Measurements from ENCODE around the gene LTO1.
"Not testable (repeated sequence)": the region's sequence is repeated elsewhere in the genome, so short reads cannot be mapped to it uniquely, and the experiment has no call there.

LTO1 gene

GRCh38 chr11:69700278-69701140, 25.4 kb upstream of the LTO1 start:
- no peak for TF ChIP-seq CTCF (IDR thresholded peaks at IDR 0.05; ENCODE audit: low read length, missing control alignments)
- DNase-seq (ENCODE audit: low read depth), result peak; percentile 72
- H3K4me3 ChIP-seq (replicated peaks; ENCODE audit: low read depth, low read length), result no peak overlapping the region

GRCh38 chr11:69699213-69699612, 24.1 kb upstream of the LTO1 start:
- DNase-seq (ENCODE audit: low read depth), result no peak
- no peak for TF ChIP-seq CTCF (IDR thresholded peaks at IDR 0.05; ENCODE audit: low read length, missing control alignments)
- H3K4me3 ChIP-seq (replicated peaks; ENCODE audit: low read depth, low read length), result no peak overlapping the region

- no peak for TF ChIP-seq CTCF (IDR thresholded peaks at IDR 0.05; ENCODE audit: low read length, missing control alignments)
These were observed 23.2 kb upstream of the LTO1 start for GRCh38 chr11:69698362-69698761.

GRCh38 chr11:69697861-69698260, 22.7 kb upstream of the LTO1 start:
- no peak for TF ChIP-seq CTCF (IDR thresholded peaks at IDR 0.05; ENCODE audit: low read length, missing control alignments)
- no peak for DNase-seq (ENCODE audit: low read depth)
- no peak overlapping the region for H3K4me3 ChIP-seq (replicated peaks; ENCODE audit: low read depth, low read length)

More at GRCh38 chr11:69698362-69698761, 23.2 kb upstream of the LTO1 start:
- no peak overlapping the region for H3K4me3 ChIP-seq (replicated peaks; ENCODE audit: low read depth, low read length)
- DNase-seq (ENCODE audit: low read depth), result no peak

GRCh38 chr11:69697469-69697843, 22.3 kb upstream of the LTO1 start:
- no peak overlapping the region for H3K4me3 ChIP-seq (replicated peaks; ENCODE audit: low read depth, low read length)
- no peak for DNase-seq (ENCODE audit: low read depth)
- no peak for TF ChIP-seq CTCF (IDR thresholded peaks at IDR 0.05; ENCODE audit: low read length, missing control alignments)

- no peak overlapping the region for H3K4me3 ChIP-seq (replicated peaks; ENCODE audit: low read depth, low read length)
- TF ChIP-seq CTCF (IDR thresholded peaks at IDR 0.05; ENCODE audit: low read length, missing control alignments), result no peak
- DNase-seq (ENCODE audit: low read depth), result no peak
These were observed 21.8 kb upstream of the LTO1 start for GRCh38 chr11:69696749-69697468.

- H3K4me3 ChIP-seq (replicated peaks; ENCODE audit: low read depth, low read length); DNase-seq (ENCODE audit: low read depth): not testable (repeated sequence)
These were observed 20.8 kb upstream of the LTO1 start for GRCh38 chr11:69695995-69696394.
